Measurements from ENCODE around the gene BBOF1.

Gene BBOF1

DNA sequence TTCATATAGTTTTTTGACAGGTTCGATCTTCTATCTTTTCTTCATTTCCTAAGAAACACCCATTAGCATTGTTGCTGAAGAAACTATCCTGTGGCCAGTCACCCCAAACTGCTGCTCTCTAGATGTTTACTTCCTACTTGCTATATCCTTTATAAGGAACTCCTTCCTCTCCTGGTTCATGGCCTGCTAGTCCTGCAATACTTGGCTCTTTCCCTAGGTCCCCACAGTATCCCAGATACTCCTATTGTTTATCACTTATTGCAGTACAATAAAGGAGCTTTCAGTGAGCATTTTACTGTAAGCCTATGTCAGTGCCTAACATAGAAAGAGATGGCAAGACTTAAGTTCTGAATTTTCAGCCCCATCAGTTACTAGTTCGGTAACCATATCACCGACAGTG is 62.3 kb downstream of the BBOF1 start:
- H3K27me3 ChIP-seq (ENCODE audit: insufficient read depth, low read length, poor library complexity): no peaks in the 10 kb centered on the region
- no peaks in the 10 kb centered on the region for H4K20me1 ChIP-seq (ENCODE audit: insufficient read depth, low read length)
- H2AFZ ChIP-seq (ENCODE audit: low read depth, low read length): no peak overlapping the region
- no peaks in the 10 kb centered on the region for H3K9me3 ChIP-seq (ENCODE audit: insufficient read depth, low read length, severe bottlenecking)
- TF ChIP-seq, protein P1, sequence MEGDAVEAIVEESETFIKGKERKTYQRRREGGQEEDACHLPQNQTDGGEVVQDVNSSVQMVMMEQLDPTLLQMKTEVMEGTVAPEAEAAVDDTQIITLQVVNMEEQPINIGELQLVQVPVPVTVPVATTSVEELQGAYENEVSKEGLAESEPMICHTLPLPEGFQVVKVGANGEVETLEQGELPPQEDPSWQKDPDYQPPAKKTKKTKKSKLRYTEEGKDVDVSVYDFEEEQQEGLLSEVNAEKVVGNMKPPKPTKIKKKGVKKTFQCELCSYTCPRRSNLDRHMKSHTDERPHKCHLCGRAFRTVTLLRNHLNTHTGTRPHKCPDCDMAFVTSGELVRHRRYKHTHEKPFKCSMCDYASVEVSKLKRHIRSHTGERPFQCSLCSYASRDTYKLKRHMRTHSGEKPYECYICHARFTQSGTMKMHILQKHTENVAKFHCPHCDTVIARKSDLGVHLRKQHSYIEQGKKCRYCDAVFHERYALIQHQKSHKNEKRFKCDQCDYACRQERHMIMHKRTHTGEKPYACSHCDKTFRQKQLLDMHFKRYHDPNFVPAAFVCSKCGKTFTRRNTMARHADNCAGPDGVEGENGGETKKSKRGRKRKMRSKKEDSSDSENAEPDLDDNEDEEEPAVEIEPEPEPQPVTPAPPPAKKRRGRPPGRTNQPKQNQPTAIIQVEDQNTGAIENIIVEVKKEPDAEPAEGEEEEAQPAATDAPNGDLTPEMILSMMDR (IDR thresholded peaks at IDR 0.05; ENCODE audit: borderline replicate concordance, extremely low read depth, low read length, poor library complexity, severe bottlenecking): no peak
- no peak for TF ChIP-seq EZH2 (IDR thresholded peaks at IDR 0.05; ENCODE audit: borderline replicate concordance, low read depth, low read length, severe bottlenecking)
- H3K27ac ChIP-seq (ENCODE audit: low read length): no peak overlapping the region
- H3K79me2 ChIP-seq (ENCODE audit: insufficient read depth, low read length): peaks cover 29% of the 10 kb centered on the region
- H3K4me3 ChIP-seq (ENCODE audit: low read depth in 1 of 2, low read length in 2 of 2): no peak overlapping the region
- no peak overlapping the region for H3K9ac ChIP-seq (ENCODE audit: low read depth, low read length)
- H3K4me2 ChIP-seq (ENCODE audit: insufficient read depth, low read length): no peak overlapping the region
- DNase-seq (no peak), ATAC-seq (ENCODE audit: insufficient read depth, low read depth) (no peak)
- peaks cover 27% of the 10 kb centered on the region for H3K4me1 ChIP-seq (ENCODE audit: insufficient read depth, low read length)
- no peaks in the 10 kb centered on the region; the same call in 1 of the 2 replicates for H3K36me3 ChIP-seq (ENCODE audit: insufficient read depth, low read length)

DNA sequence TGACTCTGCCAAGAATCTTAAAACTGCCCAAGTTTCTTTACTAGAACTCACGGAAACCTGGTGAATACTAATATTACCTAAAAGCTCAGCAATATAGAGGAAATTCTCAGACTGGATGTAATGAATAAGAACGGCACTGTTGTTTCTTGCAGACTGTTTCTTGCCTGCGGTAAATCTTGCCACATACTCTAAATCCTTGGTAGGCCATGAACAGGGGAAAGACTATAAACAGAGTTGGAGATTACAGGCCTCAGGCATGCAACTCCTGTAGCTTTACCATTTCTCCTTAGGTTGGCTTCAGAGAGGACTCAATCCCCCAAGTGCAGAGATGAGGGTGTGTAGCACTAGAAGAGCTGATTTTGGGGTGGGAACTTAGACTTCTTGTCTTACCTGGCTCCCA is 64.0 kb downstream of the BBOF1 start:
- H3K79me2 ChIP-seq (ENCODE audit: insufficient read depth, low read length): peaks cover 42% of the 10 kb centered on the region
- DNase-seq (no peak), ATAC-seq (ENCODE audit: insufficient read depth, low read depth) (no peak)
- peaks cover 29% of the 10 kb centered on the region for H3K4me1 ChIP-seq (ENCODE audit: insufficient read depth, low read length)
- no peaks in the 10 kb centered on the region for H3K27me3 ChIP-seq (ENCODE audit: insufficient read depth, low read length, poor library complexity)
- peak overlapping the region; percentile 100 for H3K4me2 ChIP-seq (ENCODE audit: insufficient read depth, low read length)
- H3K4me3 ChIP-seq (ENCODE audit: low read depth in 1 of 2, low read length in 2 of 2): peak overlapping the region; percentile 88 to 98
- no peaks in the 10 kb centered on the region for H4K20me1 ChIP-seq (ENCODE audit: insufficient read depth, low read length)
- peak overlapping the region; percentile 80 for H3K9ac ChIP-seq (ENCODE audit: low read depth, low read length)
- H3K36me3 ChIP-seq (ENCODE audit: insufficient read depth, low read length): no peaks in the 10 kb centered on the region; the same call in 1 of the 2 replicates
- H2AFZ ChIP-seq (ENCODE audit: low read depth, low read length): peak overlapping the region; percentile 96
- TF ChIP-seq, protein P1 (IDR thresholded peaks at IDR 0.05; ENCODE audit: borderline replicate concordance, extremely low read depth, low read length, poor library complexity, severe bottlenecking): no peak
- no peak for TF ChIP-seq EZH2 (IDR thresholded peaks at IDR 0.05; ENCODE audit: borderline replicate concordance, low read depth, low read length, severe bottlenecking)
- H3K9me3 ChIP-seq (ENCODE audit: insufficient read depth, low read length, severe bottlenecking): no peaks in the 10 kb centered on the region
- H3K27ac ChIP-seq (ENCODE audit: low read length): peak overlapping the region; percentile 77; the same call in 1 of the 2 replicates

DNA sequence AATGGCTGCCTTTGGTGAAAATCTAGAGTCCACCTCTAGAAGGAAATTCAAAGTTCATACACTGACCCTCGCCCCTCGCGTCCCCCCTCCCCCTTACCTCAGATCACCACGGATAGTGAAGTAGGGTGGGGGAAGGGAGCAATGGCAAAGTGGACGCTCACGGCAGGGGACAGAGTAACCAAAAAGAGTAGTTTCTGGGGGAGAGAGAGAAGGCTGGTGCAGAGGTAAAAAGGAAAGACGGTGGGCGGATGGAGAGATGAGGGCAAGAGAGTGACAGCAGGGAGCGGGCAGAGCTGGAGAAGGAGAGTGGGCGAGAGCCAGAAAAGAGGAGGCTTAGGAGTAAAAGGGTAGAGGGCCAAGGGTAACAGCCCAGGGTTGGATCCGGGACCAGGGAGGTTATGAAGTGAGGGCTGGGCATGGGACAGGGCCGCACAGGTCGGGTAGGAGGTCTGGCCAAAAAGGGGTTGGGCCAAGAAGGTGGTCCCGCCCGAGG is 64.7 kb downstream of the BBOF1 start:
- Histone ChIP-seq H3K9me3 (ENCODE audit: insufficient read depth, low read length, severe bottlenecking) (no peaks in the 10 kb centered on the region), H4K20me1 (ENCODE audit: insufficient read depth, low read length) (no peaks in the 10 kb centered on the region; the same call in 1 of the 2 replicates), H3K79me2 (ENCODE audit: insufficient read depth, low read length) (peaks cover 48% of the 10 kb centered on the region), H3K36me3 (ENCODE audit: insufficient read depth, low read length) (no peaks in the 10 kb centered on the region; the same call in 1 of the 2 replicates), H3K4me2 (ENCODE audit: insufficient read depth, low read length) (peak overlapping the region; percentile 100), H3K27ac (ENCODE audit: low read length) (peak overlapping the region; percentile 77), H3K4me1 (ENCODE audit: insufficient read depth, low read length) (peaks cover 29% of the 10 kb centered on the region), H3K27me3 (ENCODE audit: insufficient read depth, low read length, poor library complexity) (no peaks in the 10 kb centered on the region), H3K4me3 (ENCODE audit: low read depth in 1 of 2, low read length in 2 of 2) (peak overlapping the region; percentile 88 to 98), H3K9ac (ENCODE audit: low read depth, low read length) (peak overlapping the region; percentile 80), H2AFZ (ENCODE audit: low read depth, low read length) (peak overlapping the region; percentile 96)
- no peak for TF ChIP-seq EZH2 (IDR thresholded peaks at IDR 0.05; ENCODE audit: borderline replicate concordance, low read depth, low read length, severe bottlenecking)
- TF ChIP-seq, protein P1 (IDR thresholded peaks at IDR 0.05; ENCODE audit: borderline replicate concordance, extremely low read depth, low read length, poor library complexity, severe bottlenecking): no peak
- ATAC-seq (ENCODE audit: insufficient read depth, low read depth): no peak
- DNase-seq: no peak
